Germinal center (tissue), 1 donor: ENCODE results near the gene TEAD1.
"Not testable (repeated sequence)": the region's sequence is repeated elsewhere in the genome, so short reads cannot be mapped to it uniquely, and the experiment has no call there.

Source experiments
- DNase-seq: peaks from one replicate; pipeline ENCODE4 v3.0.0; 2012; ENCODE audit warnings: mixed read lengths, low spot score

TEAD1 gene

GRCh38 chr11:12737024-12737423 is 62.8 kb downstream of the TEAD1 start:
- no peak for DNase-seq

DNA sequence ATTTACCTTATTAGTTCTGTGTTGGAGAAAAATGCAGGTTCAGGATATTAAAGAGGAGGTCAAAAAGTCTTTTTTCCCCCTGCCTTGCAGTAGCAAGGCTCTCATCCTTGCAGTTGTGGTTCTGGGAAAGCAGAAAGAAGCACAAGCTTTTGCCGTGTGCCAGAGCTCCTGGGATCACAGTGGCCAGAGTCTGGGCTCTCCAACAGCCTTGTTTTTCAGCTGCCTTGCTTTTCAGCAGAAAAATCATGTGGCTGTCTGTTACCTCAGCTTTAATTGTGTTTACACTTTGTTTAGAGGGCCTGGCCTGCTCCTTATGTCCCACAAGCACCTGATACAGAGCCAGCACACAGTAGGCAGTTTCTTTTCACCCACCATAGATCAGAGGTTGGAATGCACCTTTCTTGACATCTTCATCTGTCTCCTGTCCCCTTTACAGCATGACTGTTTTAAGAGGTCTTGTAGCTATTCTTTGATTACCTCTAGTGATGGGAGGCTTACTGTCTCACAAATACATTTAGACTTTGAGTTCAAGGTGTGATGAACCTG is 67.5 kb downstream of the TEAD1 start:
- no peak for DNase-seq

- no peak for DNase-seq
These were observed 69.7 kb downstream of the TEAD1 start for GRCh38 chr11:12743834-12744449.

- no peak for DNase-seq
These were observed 70.7 kb downstream of the TEAD1 start for GRCh38 chr11:12744826-12745502.

DNA sequence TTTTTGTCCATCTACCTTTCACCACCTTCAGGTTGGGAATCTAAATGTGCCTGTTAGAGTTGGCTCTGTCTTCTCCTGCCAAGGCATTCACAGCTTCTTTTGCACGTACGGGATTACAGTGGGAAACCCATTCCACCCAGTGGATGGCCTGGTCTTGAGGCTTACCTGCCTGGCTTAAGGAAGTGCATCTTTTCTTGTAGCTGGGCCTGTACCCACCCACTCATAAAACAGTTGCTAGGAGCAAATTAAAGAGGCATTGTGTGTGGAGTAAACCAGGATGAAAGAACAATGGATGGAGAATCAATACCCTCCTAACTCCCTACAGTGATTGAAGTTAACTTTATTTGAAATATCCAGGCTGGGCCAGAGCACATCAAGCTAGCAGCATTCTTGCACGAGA is 71.6 kb downstream of the TEAD1 start:
- DNase-seq = no peak

DNA sequence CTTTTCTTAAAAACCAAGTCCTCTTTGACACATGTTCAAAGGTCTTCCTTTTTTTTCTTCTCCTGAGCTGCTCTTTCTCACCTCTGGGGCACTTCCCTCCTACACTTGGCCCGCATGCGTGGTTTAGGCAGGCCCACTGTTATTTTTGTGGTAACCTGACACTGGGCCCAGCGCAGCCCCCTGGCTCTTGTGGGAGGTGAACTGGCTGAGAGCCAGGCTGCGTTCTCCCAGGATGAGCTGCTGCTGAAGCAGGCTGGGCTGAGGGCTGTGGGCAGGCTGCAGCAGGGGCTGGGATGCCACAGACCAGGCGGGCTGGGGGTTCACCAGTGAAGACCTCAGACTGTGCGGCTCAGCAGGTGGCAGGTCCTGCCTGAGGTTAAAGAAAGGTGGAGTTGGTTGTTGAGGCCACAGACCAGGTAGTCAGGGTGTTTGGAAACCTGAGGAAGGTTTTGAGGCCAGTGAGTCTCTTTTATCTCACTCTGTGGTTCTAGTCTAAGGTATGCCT is 72.4 kb downstream of the TEAD1 start:
- no peak for DNase-seq

GRCh38 chr11:12748561-12748960 is 74.3 kb downstream of the TEAD1 start:
- DNase-seq = no peak

DNA sequence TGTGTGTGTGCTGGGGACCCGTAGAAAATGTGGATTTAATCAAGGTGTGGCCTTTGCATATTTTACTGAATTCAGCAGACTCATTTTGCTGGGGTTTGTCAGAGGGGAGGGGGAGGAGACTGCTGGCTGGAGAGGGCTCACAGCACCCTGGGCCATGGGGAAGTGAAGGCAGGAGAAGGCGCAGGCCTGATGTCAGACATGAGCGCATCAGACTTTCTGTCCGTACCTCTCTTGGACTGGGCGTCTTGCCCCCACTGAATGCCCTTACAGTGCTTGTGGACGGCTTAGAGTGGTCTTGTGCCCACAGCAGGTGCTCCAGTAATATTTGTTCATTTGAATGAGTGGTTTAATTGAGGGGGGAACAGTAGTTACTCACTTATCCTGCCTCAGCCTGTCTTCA is 75.2 kb downstream of the TEAD1 start:
- no peak for DNase-seq

DNA sequence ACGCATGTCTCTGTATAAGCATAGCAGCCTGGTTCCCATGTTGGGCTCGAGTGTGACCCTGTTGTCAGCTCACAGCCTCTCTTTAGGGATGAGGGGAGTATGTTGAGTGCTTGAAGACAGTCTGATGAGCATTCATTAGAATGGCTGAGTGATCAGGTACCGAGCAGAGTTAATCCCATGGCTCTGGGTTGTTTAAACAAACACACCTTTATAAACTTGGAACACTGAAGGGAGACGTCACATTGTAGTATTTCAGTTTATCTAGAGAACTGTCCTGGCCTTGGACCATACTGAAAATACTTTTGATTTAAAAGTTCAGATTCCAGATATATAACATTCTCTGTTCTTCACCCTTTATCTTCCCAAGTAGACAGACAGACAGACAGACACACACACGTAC is 76.0 kb downstream of the TEAD1 start:
- DNase-seq = no peak

DNA sequence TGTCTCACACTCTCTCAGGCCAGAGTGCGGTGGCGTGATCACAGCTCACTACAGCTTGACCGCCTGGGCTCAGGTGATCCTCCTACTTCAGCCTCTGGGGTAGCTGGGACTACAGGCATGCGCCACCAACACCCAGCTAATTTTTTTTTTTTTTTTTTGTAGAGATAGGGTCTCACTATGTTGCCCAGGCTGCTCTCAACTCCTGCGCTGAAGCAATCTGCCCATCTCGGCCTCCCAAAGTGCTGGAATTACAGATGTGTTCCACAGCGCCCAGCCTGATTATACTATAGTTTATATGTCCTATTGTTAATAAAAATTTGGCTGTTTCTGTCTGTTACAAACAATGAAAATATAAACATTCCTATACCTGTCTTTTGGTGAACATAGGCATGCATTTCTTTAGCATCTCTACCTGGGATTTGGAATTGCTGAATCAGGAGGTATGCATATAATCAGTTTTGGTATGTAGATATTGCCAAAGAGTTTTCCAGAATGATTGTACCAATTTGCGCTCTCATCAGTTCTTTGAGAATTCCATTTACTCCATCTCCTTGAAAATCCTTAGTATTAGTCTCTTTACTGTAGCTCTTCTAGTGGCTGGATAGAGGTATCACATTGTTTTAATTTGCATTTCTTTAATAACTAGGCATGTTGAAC is 78.8 kb downstream of the TEAD1 start:
- DNase-seq = no peak

GRCh38 chr11:12754021-12754420 is 79.8 kb downstream of the TEAD1 start:
- no peak for DNase-seq

GRCh38 chr11:12754582-12755234 is 80.5 kb downstream of the TEAD1 start:
- no peak for DNase-seq

GRCh38 chr11:12755510-12756453 is 81.6 kb downstream of the TEAD1 start:
- DNase-seq = no peak

DNA sequence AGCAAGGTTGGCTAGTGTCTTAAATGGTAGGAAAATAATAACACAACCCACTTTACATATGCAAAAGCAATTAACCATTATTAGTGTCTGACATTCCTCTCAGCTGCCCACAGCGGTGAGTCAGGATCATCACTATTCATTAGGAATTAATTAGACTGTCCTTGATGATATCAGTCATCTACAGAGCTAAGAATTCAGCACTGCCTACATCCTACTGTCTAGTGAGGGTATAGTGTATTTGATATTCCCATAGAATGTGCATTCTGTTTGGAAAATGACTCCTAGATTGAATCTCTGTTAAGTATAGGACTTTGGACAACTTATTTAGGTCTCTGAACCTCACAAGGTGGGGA is 82.2 kb downstream of the TEAD1 start:
- DNase-seq = no peak

- DNase-seq = no peak
These were observed 82.6 kb downstream of the TEAD1 start for GRCh38 chr11:12756867-12757266.

DNA sequence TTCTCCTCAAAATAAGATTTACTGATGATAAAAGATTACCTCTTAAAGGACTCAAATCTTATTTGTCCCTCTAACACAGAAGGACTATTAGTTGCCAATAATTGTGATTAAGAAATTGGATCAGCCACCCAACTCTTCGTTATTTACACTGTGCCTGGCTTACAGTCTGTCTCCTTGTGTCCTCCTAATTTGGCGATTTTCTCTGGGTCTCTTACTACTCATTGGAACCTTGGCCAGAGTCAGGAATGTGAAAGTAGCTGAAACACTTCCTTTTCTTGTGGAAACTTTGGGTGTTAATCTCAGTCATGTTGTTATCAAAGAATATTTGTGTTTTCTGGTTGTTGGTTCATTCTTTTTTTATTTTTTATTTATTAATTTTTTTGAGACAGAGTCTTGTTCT is 83.2 kb downstream of the TEAD1 start:
- no peak for DNase-seq

GRCh38 chr11:12758117-12758516 is 83.9 kb downstream of the TEAD1 start:
- not testable (repeated sequence) for DNase-seq

DNA sequence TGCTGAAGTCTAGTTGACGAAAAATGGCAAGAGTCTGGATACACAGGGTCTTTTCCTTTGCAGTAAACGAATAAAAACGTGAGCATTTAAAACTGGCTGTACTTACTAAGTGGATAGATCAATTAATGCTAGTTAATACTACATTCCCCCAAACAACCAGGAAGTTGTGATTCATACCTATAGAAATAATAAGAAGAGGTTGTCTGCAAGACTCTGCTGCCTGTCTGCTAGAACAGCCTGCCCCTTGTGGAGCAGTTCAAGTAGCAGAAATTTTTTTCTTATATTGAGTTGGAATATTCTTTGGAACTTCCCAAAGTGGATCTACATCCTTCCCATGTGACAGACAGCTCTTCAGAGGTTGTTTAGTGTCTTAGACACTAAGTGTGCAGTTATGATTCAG is 86.8 kb downstream of the TEAD1 start:
- no peak for DNase-seq

DNA sequence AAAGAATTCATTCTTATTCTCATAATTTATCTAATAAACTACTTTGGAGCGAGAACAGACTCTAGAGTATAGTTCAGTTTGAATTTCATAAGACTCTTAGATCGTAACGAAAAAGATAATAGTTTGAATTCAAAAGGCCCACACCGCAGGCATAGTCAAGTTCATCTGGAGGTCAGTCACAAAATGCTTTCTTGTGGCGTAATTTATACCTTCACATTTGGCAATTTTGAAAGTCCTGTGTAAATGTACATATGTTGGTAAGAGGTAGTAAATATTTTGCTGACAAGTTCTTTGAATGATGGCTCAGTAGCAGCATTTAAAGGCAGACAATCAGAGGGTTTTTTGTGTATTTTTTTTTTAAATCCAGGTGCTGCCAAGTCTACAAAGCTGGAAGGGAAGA is 88.1 kb downstream of the TEAD1 start:
- no peak for DNase-seq

DNA sequence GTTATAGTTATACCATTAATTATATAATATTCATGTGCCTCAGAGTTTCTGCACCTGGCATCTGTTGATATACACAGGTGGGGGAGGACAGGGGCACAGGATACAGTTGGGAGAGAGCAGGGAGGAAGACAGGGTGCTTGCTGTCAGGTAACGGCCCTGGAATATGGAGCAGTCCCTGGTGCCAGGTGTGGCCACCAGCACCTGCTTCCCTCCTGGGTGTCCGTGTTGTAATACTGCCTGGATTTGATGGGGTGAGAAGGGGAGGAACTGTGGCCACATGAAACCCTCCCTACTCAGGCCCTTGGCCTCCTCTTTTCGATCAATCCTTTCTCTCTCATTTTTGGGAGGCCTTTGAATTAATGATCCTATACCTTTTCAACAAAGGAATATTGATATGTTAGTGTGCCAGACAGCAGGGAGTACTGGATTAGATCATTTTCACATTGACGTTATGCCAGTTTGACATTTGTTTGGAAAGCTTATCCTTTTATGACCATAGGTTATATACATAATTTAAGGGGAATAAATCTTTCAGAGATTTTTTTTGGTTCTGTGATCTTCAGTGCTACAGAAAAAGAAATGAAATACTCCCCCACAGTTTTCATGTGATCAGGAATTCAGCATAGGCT is 88.6 kb downstream of the TEAD1 start:
- DNase-seq = no peak
